MM.1S (cell line): ENCODE measurements around the gene IFRD2.
"Not testable (repeated sequence)": the region's sequence is repeated elsewhere in the genome, so short reads cannot be mapped to it uniquely, and the experiment has no call there.

Source experiments
- EZH2 ChIP-seq: fragments of 300-600 bp; sonication (generic); optimal IDR thresholded peaks from 2 replicates; pipeline ENCODE3; 2017; ENCODE audit warnings: low read depth, mild to moderate bottlenecking, antibody characterized with exemption, low read length, mixed read lengths
- EZH2phosphoT487 ChIP-seq: fragments of 300-600 bp; sonication (generic); IDR thresholded peaks from 2 replicates; pipeline ENCODE4 v1.6.1; 2018; ENCODE audit warnings: antibody characterized with exemption, low read length
- TF ChIP-seq, protein P1 (sequence below): fragments of 300-600 bp; sonication (generic); IDR thresholded peaks from 2 replicates; pipeline ENCODE4 v1.5.1; 2016; ENCODE audit warnings: antibody characterized with exemption, low read length, mixed read lengths

DNA sequence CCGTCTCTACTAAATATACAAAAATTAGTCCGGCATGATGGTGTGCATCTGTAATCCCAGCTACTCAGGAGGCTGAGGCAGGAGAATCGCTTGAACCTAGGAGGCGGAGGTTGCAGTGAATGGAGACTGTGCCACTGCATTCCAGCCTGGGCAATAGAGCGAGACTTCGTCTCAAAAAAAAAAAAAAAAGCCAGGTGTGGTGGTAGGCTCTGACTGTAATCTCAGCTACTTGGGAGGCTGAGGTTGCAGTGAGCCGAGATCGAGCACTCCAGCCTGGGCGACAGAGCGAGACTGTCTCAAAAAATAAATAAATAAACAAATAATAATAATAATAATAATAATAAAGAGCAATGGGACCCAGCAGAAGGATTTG is 19.7 kb downstream of the IFRD2 start:
- TF ChIP-seq EZH2phosphoT487, EZH2: not testable (repeated sequence)
- TF ChIP-seq, protein P1, sequence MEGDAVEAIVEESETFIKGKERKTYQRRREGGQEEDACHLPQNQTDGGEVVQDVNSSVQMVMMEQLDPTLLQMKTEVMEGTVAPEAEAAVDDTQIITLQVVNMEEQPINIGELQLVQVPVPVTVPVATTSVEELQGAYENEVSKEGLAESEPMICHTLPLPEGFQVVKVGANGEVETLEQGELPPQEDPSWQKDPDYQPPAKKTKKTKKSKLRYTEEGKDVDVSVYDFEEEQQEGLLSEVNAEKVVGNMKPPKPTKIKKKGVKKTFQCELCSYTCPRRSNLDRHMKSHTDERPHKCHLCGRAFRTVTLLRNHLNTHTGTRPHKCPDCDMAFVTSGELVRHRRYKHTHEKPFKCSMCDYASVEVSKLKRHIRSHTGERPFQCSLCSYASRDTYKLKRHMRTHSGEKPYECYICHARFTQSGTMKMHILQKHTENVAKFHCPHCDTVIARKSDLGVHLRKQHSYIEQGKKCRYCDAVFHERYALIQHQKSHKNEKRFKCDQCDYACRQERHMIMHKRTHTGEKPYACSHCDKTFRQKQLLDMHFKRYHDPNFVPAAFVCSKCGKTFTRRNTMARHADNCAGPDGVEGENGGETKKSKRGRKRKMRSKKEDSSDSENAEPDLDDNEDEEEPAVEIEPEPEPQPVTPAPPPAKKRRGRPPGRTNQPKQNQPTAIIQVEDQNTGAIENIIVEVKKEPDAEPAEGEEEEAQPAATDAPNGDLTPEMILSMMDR = not testable (repeated sequence)
